ENCODE data around the gene OVOL3.

The OVOL3 gene

DNA sequence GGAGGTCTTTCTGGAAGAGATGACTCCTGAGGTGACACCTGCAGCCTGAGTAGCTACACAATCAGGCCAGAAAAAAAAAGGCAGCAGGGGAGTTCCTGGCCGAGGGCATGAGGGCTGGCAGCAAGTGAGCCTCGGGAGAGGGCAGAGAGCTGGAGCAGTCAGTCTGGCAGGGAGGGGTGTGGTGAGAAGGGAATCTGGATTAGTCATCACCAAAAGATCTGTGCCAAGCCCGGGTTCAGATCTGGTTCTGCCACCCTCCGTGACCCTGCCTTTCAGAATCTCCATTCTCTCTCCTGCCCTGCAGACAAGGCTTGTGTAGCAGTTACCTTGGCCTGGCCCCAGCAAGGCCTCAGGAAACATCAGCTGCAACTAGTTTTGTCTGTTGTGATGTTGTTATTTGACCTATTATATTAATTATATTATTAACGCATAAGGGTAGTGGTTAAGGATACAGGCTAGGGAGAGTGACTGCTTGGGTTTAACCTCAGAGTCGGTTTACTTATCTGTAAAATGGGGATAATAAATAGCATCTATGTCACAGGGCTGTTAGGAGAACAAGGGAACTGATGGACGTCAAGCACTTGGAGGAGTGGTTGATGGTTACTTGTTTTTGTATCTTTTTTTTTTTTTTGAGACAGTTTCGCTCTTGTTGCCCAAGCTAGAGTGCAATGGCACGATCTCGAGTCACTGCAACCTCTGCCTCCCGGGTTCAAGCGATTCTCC, 26.2 kb downstream of the OVOL3 start:
- ATAC-seq = no peak

- no peak for ATAC-seq
Observed at GRCh38 chr19:36139120-36139472, 28.2 kb downstream of the OVOL3 start.

- peak; percentile 76 for ATAC-seq
Observed at GRCh38 chr19:36139473-36140303, 28.7 kb downstream of the OVOL3 start, which contains the start of gene CAPNS1. Gene CAPNS1, plus strand, starts transcription at chr19:36140066. Its CDS starts 946 bp downstream, at chr19:36141012.

GRCh38 chr19:36140304-36141038, 29.5 kb downstream of the OVOL3 start:
- ATAC-seq = peak; percentile 30 to 38

- peak; percentile 76 to 77 for ATAC-seq
Observed at GRCh38 chr19:36141039-36141927, 30.3 kb downstream of the OVOL3 start.

GRCh38 chr19:36142046-36142445, 31.1 kb downstream of the OVOL3 start:
- no peak for ATAC-seq

GRCh38 chr19:36142496-36142895, 31.6 kb downstream of the OVOL3 start:
- no peak for ATAC-seq

DNA sequence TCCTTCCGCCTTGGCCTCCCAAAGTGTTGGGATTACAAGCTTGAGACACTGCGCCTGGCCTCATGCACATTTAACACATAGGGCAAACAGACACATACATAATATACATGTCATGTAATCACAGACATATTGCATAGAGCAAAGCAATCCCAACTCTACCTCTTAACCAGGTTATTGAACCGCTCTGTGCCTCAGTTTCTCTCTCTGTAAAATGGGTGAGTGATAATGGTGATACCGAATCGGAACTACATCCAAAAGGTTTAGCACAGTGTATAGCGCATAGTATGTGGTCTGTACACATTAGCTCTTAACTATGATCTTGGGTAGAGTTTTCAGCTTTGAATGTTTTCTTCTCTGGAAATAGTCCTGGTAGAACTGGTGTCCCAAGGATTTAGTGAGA, 33.7 kb downstream of the OVOL3 start:
- ATAC-seq = no peak

DNA sequence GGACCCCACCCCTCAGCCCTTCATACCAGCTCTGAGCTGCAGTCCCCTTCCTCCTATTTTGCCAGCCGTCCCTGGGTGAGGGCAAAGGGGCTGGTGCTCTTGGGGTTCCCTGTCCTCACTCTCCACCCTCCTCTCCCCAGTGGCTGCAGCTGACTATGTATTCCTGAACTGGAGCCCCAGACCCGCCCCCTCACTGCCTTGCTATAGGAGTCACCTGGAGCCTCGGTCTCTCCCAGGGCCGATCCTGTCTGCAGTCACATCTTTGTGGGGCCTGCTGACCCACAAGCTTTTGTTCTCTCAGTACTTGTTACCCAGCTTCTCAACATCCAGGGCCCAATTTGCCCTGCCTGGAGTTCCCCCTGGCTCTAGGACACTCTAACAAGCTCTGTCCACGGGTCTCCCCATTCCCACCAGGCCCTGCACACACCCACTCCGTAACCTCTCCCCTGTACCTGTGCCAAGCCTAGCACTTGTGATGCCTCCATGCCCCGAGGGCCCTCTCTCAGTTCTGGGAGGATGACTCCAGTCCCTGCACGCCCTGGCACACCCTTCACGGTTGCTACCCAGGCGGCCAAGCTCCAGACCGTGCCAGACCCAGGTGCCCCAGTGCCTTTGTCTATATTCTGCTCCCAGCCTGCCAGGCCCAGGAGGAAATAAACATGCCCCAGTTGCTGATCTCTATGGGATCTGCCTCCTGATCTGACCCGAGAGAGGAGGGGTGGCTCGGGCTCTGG, 38.9 kb downstream of the OVOL3 start:
- ATAC-seq = no peak

GRCh38 chr19:36150586-36150985, 39.6 kb downstream of the OVOL3 start:
- no peak for ATAC-seq

DNA sequence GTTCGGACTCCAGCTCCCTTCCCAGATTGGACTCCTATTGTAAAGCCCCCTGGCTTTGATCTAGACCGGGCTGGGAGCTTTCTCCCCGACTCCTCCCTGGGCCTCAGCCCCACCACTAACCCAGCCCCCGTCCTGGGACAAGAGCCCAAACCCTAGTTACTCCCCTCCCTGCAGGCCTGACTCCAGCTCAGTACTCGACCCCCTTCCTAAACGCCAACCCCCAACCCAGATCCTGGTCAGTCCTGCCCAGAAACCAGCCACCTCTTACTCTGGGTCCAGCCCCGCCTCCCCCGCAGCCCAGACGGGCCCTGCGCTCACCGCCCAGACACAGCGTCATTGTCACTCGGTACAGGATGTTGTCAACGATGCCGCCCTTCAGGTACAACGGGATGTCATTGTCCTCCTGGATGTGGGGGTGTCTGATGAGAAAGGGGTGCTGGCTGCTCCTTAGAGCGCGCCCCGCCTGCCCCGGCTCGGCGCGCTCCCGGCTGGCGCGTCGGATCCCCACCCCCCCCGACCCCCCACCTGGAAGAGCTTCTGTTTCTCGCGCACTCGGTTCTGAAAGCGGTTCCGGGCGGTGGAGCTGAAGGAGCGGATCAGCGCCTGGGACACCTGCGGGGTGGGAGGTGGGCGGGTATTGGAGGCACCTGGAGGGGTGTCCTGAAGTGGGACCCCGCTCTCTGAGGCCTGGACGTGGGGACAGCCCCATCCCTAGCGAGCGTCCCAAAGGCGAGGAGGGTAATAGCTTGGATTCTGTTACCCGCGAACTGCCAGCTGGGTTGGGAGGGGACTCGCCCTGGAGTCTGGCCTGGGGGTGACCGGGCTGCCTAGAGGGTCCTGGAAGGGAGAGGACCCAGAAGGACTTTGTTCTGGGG, 40.4 kb downstream of the OVOL3 start:
- ATAC-seq = no peak

GRCh38 chr19:36152019-36152351, 41.0 kb downstream of the OVOL3 start:
- no peak for ATAC-seq

DNA sequence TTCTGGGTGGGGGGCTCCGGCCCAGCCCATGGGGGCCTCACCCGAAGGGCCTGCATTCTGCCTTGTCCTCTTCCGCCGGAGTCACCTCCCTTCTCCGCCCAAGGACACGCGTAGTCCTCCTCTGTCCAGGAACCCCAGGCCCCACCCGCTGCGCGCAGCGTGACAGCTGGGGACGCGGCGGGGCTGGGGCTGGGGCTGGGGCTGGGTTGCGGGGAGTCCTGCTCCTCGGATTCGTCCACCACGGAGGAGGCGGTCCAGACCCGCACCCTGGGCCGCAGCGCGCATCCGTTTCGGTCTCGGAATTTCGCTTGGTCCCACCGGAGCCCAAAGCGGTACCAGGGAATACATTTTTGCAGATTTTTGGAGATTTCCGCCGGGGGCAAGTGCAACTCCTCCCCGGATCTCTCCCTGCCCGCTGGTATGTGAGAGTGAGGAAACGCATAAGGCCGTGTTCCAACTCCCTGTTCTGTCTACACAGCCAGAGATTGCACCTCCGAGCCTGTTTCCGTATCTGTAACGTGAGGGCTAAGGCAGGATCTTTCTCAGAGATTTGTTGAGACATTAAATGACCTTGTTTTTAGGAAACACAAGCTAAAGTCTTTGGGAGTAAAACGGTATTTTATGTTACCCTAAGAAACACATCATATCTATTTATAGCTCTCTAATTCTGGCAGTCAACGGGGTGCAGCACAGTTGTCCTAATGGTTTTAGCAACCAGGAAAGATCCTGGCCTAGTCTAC, 41.6 kb downstream of the OVOL3 start, which contains the start of gene COX7A1:
COX7A1 (minus strand) TSS at position 96 of the 740 bp plus-strand sequence; CDS start at position 56, 40 bp downstream.
- no peak for ATAC-seq

DNA sequence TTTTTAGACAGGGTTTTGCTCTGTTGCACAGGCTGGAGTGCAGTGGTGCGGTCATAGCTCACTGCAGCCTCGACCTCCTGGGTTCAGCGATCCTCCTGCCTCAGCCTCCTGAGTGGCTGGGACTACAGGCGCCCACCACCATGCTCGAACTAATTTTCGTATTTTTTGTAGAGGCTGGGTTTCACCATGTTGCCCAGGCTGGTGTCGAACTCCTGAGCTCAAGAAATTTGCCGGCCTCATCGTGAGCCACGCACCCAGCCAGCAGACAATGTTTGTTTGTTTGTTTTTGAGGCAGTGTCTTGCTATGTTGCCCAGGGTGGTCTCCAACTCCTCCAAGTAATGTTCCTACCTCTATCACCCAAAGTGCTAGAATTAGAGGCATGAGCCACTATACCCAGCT, 42.2 kb downstream of the OVOL3 start:
- no peak for ATAC-seq

DNA sequence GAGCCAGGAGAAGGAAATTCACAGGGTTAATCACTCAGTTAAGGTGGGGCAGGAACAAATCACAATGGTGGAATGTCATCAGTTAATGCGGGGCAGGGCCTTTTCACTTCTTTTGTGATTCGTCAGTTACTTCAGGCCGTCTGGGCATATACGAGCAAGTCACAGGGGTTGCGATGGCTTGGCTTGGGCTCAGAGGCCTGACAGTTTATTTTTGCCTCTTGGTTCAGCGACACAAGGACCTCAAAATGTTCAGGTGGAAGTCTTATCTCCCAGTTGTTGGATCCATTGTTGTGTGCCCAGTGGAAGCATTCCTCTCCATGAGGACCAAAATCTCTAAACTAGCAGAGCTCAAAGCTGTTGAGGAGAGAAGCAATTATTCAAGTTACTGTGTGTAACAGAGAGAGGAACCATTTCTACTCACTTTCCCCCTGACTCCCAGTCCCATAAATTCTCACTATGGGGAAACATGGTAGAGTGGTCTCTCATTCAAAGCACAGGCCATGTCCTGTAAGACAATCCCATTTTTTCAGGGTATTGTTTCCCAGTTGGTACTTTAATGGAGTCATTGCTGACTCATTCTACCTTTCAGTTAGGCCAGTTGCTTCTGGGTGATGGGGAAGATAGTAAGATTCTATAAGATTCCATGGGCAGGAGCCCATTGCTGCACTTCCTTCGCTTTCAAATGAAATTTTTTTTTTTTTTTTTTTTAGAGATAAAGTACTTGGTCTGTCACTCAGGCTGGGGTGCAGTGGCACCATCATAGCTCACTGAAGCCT, 50.1 kb downstream of the OVOL3 start:
- ATAC-seq = no peak
